OCI-LY1 (cell line): Measurements from ENCODE around the gene LSAMP.

Experiments
- H2AFZ ChIP-seq: fragments of 200-600 bp; sonication (generic), shearing (Covaris generic); 2 replicates; pipeline ENCODE4 v1.6.0; 2014; ENCODE audit warnings: antibody characterized with exemption, mild to moderate bottlenecking, low read length
- H3F3A ChIP-seq: fragments of 200-600 bp; sonication (generic), shearing (Covaris generic); 2 replicates; pipeline ENCODE4 v1.6.0; 2014; ENCODE audit warnings: mild to moderate bottlenecking, antibody characterized with exemption, low read length, moderate library complexity; ENCODE audit not compliant: insufficient read depth
- H3K27ac ChIP-seq: fragments of 200-600 bp; sonication (generic); 2 replicates; pipeline ENCODE4 v1.5.1; 2014; ENCODE audit warnings: low read length, mixed run types, mild to moderate bottlenecking, low read depth; ENCODE audit not compliant: poor library complexity, severe bottlenecking
- H3K27me3 ChIP-seq: fragments of 200-600 bp; sonication (generic); 2 replicates; pipeline ENCODE4 v1.6.0; 2014; ENCODE audit warnings: antibody characterized with exemption, mild to moderate bottlenecking, low read length, moderate library complexity; ENCODE audit not compliant: insufficient read depth
- H3K36me3 ChIP-seq: fragments of 200-600 bp; sonication (generic); 2 replicates; pipeline ENCODE4 v1.6.1; 2014; ENCODE audit warnings: mild to moderate bottlenecking, antibody characterized with exemption, low read length, moderate library complexity, mixed read lengths; ENCODE audit not compliant: insufficient read depth
- H3K4me1 ChIP-seq: fragments of 200-600 bp; sonication (generic); 2 replicates; pipeline ENCODE4 v1.5.1; 2014; ENCODE audit warnings: mild to moderate bottlenecking, low read length, moderate library complexity; ENCODE audit not compliant: insufficient read depth, severe bottlenecking
- H3K4me2 ChIP-seq: fragments of 200-600 bp; sonication (generic), shearing (Covaris generic); 2 replicates; pipeline ENCODE4 v1.6.1; 2014; ENCODE audit warnings: low read length
- H3K4me3 ChIP-seq: fragments of 200-600 bp; sonication (generic); 2 replicates; pipeline ENCODE4 v1.5.1; 2014; ENCODE audit warnings: low read length, low read depth, mild to moderate bottlenecking, mixed read lengths; ENCODE audit not compliant: poor library complexity, severe bottlenecking
- H3K79me2 ChIP-seq: fragments of 200-600 bp; shearing (Covaris generic); 2 replicates; pipeline ENCODE4 v1.6.1; 2016; ENCODE audit warnings: mixed run types, low read length, mixed read lengths; ENCODE audit not compliant: insufficient read depth
- H3K9ac ChIP-seq: fragments of 200-600 bp; sonication (generic), shearing (Covaris generic); 2 replicates; pipeline ENCODE4 v1.6.1; 2014; ENCODE audit warnings: mild to moderate bottlenecking, low read length, mixed read lengths
- H3K9me2 ChIP-seq: fragments of 200-600 bp; sonication (generic), shearing (Covaris generic); 2 replicates; pipeline ENCODE4 v1.6.1; 2014; ENCODE audit warnings: low read depth, mild to moderate bottlenecking, low read length, mixed read lengths
- H3K9me3 ChIP-seq: fragments of 200-600 bp; shearing (Covaris generic); 2 replicates; pipeline ENCODE4 v1.6.1; 2014; ENCODE audit warnings: low read length, mixed read lengths
- H4K20me1 ChIP-seq: fragments of 200-600 bp; sonication (generic), shearing (Covaris generic); 2 replicates; pipeline ENCODE4 v1.6.0; 2016; ENCODE audit warnings: mild to moderate bottlenecking, low read length; ENCODE audit not compliant: insufficient read depth
- CTCF ChIP-seq: fragments of 200-600 bp; sonication (generic), shearing (Covaris generic); IDR thresholded peaks from 2 replicates; pipeline ENCODE4 v1.5.1; 2017; ENCODE audit warnings: mild to moderate bottlenecking, antibody characterized with exemption, low read length, moderate library complexity, mixed read lengths
- EZH2 ChIP-seq: fragments of 200-600 bp; sonication (generic), shearing (Covaris generic); IDR thresholded peaks from 2 replicates; pipeline ENCODE4 v1.8.0; 2017; ENCODE audit warnings: borderline replicate concordance, mixed run types, mild to moderate bottlenecking, antibody characterized with exemption, low read length, moderate library complexity, mixed read lengths

The LSAMP gene

GRCh38 chr3:116445311-116445841 lies at the start of gene LSAMP:
Gene LSAMP (minus strand): TSS chr3:116445487.
- Histone ChIP-seq H2AFZ (no peak within 1 kb of the TSS), H3K27me3 (no peaks in the 10 kb centered on the region), H3K4me3 (no peak within 1 kb of the TSS), H3K4me2 (no peak within 1 kb of the TSS), H3K9me2 (no peaks in the 10 kb centered on the region), H3K79me2 (no peaks in the 10 kb centered on the region), H3K9me3 (no peaks in the 10 kb centered on the region), H4K20me1 (no peaks in the 10 kb centered on the region), H3K9ac (no peak within 1 kb of the TSS), H3K36me3 (no peaks in the 10 kb centered on the region), H3K27ac (no peak within 1 kb of the TSS), H3K4me1 (no peaks in the 10 kb centered on the region), H3F3A (no peaks in the 10 kb centered on the region)
- no peak for TF ChIP-seq EZH2
- TF ChIP-seq CTCF: no peak

GRCh38 chr3:116492379-116492778 lies 47.1 kb upstream of the LSAMP start:
- no peaks in the 10 kb centered on the region for H3K79me2 ChIP-seq
- no peaks in the 10 kb centered on the region for H3K9me3 ChIP-seq
- no peak overlapping the region for H2AFZ ChIP-seq
- H3K4me1 ChIP-seq: no peaks in the 10 kb centered on the region
- H3K4me2 ChIP-seq: no peak overlapping the region
- no peaks in the 10 kb centered on the region for H3K36me3 ChIP-seq
- no peaks in the 10 kb centered on the region for H3F3A ChIP-seq
- H4K20me1 ChIP-seq: no peaks in the 10 kb centered on the region
- H3K9ac ChIP-seq: no peak overlapping the region
- H3K27ac ChIP-seq: no peak overlapping the region
- no peaks in the 10 kb centered on the region for H3K27me3 ChIP-seq
- TF ChIP-seq CTCF (no peak), EZH2 (no peak)
- no peaks in the 10 kb centered on the region; the same call in 1 of the 2 replicates for H3K9me2 ChIP-seq
- no peak overlapping the region for H3K4me3 ChIP-seq

GRCh38 chr3:116483135-116483534 lies 37.8 kb upstream of the LSAMP start:
- Histone ChIP-seq H3K27me3 (no peaks in the 10 kb centered on the region), H3K9me3 (0 out of 2 replicates have a peak, but pooled peaks cover 2% of the 10 kb centered on the region)

More at GRCh38 chr3:116483135-116483534, 37.8 kb upstream of the LSAMP start:
- no peaks in the 10 kb centered on the region for H3K9me2 ChIP-seq
- H4K20me1 ChIP-seq: no peaks in the 10 kb centered on the region
- H3K79me2 ChIP-seq: no peaks in the 10 kb centered on the region
- H3K4me2 ChIP-seq: no peak overlapping the region
- H3K36me3 ChIP-seq: no peaks in the 10 kb centered on the region
- H3K4me1 ChIP-seq: no peaks in the 10 kb centered on the region
- no peak overlapping the region for H3K27ac ChIP-seq
- no peak for TF ChIP-seq CTCF
- TF ChIP-seq EZH2: no peak
- H3K9ac ChIP-seq: no peak overlapping the region
- H3K4me3 ChIP-seq: no peak overlapping the region
- H2AFZ ChIP-seq: no peak overlapping the region
- H3F3A ChIP-seq: no peaks in the 10 kb centered on the region
